NCI-H446 treated with DMSO at 0.1 percent for 48 hours (cell line): ENCODE measurements around the gene KCNIP3.
"Not testable (repeated sequence)": the region's sequence is repeated elsewhere in the genome, so short reads cannot be mapped to it uniquely, and the experiment has no call there.

Experiments
- DNase-seq: peaks from one replicate; lab custom pipeline; 2025; lab: John Stamatoyannopoulos, UW

The KCNIP3 gene

GRCh38 chr2:95362486-95362885, 65.3 kb downstream of the KCNIP3 start:
- no peak for DNase-seq

DNA sequence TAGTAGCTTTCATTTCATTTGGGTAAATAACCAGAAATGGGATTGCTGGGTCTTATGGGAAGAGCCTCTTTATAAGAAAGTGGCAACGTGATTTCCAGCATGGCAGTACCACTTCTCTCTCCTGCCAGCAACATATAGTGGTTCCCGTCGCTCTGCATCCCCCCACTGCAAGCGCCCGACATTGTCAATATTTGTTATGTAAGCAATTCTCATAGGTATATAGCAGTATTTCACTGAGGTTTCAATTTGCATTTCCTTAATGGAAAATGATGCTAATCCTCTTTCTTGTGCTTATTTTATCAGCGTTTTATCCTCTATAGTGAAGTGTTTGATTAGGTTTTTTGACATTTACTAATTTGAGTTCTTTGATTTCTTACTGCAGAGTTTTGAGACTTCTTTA, 69.4 kb downstream of the KCNIP3 start:
- DNase-seq = no peak

GRCh38 chr2:95372216-95372829, 75.2 kb downstream of the KCNIP3 start:
- DNase-seq = no peak

GRCh38 chr2:95372845-95373244, 75.7 kb downstream of the KCNIP3 start:
- DNase-seq = no peak

GRCh38 chr2:95374029-95374428, 76.9 kb downstream of the KCNIP3 start:
- DNase-seq = no peak

DNA sequence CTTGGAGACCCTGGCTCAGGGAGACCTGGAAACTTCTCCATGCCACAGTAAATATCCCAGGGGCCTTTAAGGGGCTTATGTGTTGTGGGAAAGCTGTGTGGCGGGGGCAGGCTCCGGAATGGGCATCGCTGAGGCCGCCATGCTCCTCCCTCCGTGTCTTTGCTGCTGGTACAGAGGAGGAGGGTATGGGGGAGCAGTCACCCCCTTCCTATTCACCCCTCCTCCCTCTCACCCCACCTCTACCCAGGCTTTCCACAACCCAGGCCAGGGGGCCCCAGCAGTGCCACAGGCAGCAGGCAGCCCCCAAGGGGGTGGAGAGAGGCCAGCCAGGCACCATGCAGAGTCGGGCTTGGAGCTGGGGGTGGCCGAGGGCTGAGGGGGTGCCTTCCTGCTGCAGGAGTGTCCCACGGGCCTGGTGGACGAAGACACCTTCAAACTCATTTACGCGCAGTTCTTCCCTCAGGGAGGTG, 77.3 kb downstream of the KCNIP3 start:
- no peak for DNase-seq

DNA sequence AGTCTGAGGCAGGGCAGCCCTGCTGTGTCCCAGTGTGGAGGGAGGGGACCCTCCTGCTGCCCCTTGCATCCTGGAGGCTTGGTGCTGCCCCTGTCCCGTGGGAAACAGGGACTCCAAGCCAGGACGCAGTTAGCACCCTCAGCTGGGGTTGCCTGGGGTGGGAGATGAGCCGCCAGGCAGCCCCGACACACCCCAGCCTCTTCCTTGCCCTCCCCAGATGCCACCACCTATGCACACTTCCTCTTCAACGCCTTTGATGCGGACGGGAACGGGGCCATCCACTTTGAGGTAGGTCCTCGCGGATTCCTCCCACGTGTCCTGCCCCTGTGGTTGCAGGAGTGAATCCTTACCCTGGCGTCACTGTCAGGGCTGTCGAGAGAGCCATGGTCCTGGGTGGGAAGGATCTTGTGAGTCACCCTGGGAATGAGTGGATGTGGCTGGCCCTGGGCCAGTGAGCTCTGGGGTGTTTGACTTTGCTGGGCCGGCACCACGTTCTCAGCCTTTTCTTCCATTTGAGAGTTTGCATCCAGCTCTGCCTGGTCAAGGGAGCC, 77.8 kb downstream of the KCNIP3 start:
- DNase-seq = no peak

- DNase-seq = no peak
Observed at GRCh38 chr2:95375532-95376150, 78.5 kb downstream of the KCNIP3 start.

GRCh38 chr2:95376311-95377215, 79.4 kb downstream of the KCNIP3 start:
- no peak for DNase-seq

GRCh38 chr2:95377216-95378123, 80.3 kb downstream of the KCNIP3 start:
- no peak for DNase-seq

DNA sequence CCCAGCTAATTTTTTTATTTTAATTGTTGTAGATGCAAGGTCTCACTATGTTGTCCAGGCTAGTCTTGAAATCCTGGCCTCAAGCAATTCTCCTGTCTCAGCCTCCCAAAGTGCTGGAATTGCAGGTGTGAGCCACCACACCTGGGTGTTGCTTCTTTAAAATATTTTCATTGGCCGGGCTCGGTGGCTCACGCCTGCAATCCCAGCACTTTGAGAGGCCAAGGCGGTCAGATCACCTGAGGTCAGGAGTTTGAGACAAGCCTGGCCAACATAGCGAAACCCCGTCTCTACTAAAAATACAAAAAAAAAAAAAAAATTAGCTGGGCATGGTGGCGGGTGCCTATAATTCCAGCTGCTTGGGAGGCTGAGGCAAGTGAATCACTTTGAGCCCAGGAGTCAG, 81.1 kb downstream of the KCNIP3 start:
- DNase-seq = not testable (repeated sequence)

DNA sequence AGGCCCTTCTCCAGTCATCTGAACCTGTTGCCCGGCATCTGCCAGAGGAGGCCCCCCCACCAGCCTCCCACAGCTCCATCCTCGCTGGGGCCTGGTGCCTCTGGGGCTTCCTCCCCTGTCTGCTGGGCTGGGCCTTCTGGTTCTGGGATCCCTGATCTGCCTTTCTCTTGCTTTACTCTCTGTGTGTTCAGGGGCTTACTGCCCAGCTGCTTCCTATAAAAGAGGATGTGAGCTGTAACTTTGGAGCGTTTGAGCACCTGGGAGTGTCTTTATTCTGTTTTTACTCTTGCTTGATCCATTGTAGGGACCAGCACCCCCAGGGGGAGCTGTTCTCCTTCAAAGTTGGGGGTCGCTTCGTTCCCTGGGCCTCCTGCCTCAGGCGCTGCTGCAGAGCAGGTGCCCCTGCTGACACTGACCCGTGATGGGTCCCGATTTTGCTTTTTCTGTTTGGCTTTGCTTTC, 82.3 kb downstream of the KCNIP3 start:
- DNase-seq = no peak

DNA sequence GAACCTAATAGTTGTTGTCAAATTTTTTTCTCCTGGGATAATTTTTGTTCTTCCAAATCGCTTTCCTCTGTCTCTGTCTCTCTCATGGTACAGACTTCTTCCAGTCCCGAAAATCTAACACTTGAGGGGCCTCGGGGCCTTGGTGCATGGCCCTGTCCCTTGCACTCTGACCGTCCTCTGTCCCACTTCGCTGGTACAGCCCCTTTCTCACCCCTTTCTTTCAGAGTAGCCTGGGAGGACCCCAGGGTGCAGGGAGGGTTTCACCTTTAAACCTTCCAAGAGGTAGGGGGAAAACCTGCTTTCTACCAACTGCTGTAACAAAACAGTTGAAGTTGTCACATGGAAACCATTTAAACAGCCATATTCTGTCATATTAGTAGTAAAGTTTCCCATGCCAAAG, 83.1 kb downstream of the KCNIP3 start:
- DNase-seq = no peak

DNA sequence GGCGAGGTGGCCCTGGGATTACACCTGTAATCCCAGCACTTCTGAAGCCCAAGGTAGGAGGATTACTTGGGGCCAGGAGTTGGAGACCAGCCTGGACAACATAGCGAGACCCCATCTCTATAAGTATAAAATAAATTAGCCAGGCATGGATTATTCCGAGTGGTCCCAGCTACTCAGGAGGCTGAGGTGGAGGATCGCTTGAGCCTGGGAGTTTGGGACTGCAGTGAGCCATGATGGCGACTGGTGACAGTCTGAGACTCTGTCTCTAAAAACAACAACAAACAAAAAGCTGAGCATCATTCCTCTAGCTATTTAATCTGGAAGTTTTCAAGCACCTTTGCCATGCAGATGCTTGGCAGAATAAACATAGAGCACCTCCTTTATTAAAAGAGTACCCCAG, 83.6 kb downstream of the KCNIP3 start:
- DNase-seq = no peak

DNA sequence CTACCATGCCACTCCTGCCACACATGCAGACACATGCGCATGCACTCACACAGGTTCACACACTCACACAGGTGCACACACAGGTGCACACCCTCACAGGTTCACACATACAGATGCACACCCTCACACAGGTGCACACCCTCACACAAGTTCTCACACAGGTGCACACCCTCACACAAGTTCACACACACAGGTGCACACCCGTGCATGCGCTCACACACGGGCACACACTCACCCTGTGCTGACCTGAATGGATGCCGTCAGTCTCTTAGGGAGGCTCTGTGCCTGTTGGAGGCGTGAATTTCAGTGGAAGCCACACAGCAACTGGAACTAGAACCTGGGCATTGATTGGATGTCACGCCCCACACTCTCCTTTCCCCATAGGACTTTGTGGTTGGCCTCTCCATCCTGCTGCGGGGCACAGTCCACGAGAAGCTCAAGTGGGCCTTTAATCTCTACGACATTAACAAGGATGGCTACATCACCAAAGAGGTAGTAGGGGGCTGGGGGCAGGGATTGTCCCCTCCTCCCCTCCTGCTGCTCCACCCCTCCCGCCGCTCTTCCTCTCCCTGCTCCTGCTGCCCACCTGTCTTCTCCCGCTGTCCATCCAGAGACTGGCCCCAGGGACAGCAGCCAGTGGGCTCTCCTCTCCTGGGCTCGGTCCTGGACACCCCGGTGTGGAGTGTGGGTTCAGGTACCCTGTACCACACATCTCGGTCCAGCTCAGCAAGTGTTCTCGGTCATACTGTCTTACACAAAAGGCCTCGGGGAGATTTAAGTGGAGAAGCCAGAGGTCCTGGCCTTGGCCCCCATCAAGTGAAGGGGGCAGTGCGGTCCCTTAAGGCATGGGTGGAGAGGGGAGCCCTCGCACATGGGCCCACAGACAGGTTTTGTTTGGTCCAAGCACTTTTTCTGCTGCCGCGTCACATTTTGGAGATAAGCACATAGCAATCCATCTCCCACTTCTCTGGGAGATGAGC, 84.4 kb downstream of the KCNIP3 start:
- DNase-seq = no peak

DNA sequence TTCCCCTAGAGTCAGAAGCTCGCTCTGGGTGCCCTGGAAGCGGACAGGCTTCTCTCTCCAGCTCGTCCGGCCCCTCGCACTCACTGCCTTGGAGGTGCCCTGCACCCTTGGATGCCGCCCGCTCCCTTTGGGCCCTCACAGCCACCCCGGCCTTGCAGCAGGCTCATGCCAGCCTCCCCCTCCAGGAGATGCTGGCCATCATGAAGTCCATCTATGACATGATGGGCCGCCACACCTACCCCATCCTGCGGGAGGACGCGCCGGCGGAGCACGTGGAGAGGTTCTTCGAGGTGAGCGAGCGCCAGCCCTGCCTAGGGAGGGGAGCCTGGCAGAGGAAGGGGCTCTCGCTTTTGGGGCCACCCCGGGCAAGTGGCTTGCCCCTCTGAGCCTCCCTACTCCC, 85.0 kb downstream of the KCNIP3 start:
- DNase-seq = no peak

DNA sequence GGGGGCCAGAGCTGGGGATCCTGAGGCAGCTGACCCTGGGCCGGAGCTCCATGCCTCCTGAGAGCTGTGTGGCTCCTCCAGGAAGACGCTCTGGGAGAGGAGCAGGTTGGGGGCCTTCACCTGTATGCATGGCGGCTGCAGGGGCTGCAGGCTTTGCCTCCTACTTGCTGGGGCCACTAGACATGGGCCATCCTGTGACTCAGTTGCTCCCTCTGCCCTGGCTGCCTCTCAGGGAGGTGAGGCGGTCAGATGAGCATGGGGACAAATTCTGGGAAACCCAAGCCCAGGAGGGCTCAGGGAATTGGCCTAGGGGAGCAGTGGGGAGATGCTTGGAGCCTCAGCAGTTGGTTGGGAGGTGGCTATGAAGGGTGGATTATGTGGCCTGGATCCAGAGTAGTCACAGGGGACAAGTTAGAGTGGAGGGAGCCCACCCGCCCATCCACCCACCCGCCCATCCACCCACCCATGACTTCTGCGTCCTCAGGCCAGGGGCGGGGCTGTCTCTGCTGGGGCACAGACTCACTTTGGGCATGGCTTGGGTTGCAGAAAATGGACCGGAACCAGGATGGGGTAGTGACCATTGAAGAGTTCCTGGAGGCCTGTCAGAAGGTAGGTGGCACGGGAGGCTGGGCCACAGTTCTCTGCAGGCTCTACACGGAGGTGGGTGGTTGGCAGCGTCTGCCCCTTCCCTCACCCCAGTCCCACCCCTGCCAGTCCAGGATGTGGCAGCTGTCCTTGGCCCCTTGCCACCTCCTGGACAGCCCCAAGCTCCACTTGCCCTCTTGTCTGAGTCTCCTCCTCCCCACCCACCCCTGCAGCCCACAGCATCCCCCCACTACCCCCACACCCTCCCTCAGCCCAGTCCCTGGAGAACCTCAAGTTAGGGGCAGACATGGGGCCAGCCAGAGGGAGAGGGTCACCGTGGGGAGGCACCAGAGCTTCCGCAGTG, 85.8 kb downstream of the KCNIP3 start:
- no peak for DNase-seq

GRCh38 chr2:95383635-95384027, 86.5 kb downstream of the KCNIP3 start:
- DNase-seq = no peak
